GM12878 (cell line): Measurements from ENCODE around the gene CNPY1. TPM values are rescaled to one million over a fixed set of nuclear protein-coding genes. Genes with fewer than 3 reads are reported as not detected.

Experiments
- ATAC-seq: fragments of 200-7000 bp; cut with Tn5 transposase; 3 replicates; pipeline ENCODE4 v1.9.1; 2020; ENCODE audit warnings: mild to moderate bottlenecking, moderate library complexity
- BruUV-seq: library from RNA; stranded (reverse); fragments of 400-500 nt; replicated peaks from 2 replicates; lab custom pipeline; 2021; lab: Mats Ljungman, UMichigan
- CTCF ChIA-PET: fragments of 300-600 bp; sonication (Branson Sonifier 250); formaldehyde crosslinking; extraction: SDS; loops from one replicate; lab custom pipeline; 2021; ENCODE audit warnings: inconsistent platforms; lab: Yijun Ruan, JAX
- POLR2A ChIA-PET: fragments of 350-600 bp; formaldehyde crosslinking; extraction: SDS; loops from one replicate; lab custom pipeline; 2021; ENCODE audit warnings: inconsistent platforms; lab: Charles Lee
- RAD21 ChIA-PET: fragments of 300-600 bp; sonication (Branson Sonifier 250); formaldehyde crosslinking; loops from one replicate; lab custom pipeline; 2023; ENCODE audit warnings: antibody characterized with exemption; ENCODE audit not compliant: unreplicated experiment; lab: Charles Lee
- SMC1A ChIA-PET: fragments of 300-600 bp; sonication (Branson Sonifier 250); formaldehyde crosslinking; loops from one replicate; lab custom pipeline; 2023; ENCODE audit not compliant: unreplicated experiment, uncharacterized antibody; lab: Charles Lee
- DNase-seq: peaks from one replicate; pipeline ENCODE4 v3.0.0-alpha.2; 2011; ENCODE audit warnings: low read depth, low spot score
- FAIRE-seq: peaks from 3 replicates; lab custom pipeline; 2011; peaks lifted over from hg19 to GRCh38; lab: Jason Lieb, UNC
- H2AFZ ChIP-seq: 2 replicates; pipeline ENCODE4 v1.6.0; 2011; ENCODE audit warnings: low read depth, low read length, control low read depth; ENCODE audit not compliant: control insufficient read depth
- H3K27ac ChIP-seq: 2 replicates; pipeline ENCODE4 v1.5.1; 2011; ENCODE audit warnings: control low read depth; ENCODE audit not compliant: control insufficient read depth, insufficient read depth
- H3K27me3 ChIP-seq, 2 experiments: replicated peaks in 1 of 2; 2 replicates each; pipeline versions ENCODE4 v1.6.0 to v1.6.1; 2011; ENCODE audit warnings: low read length in 1 of 2; ENCODE audit not compliant: control insufficient read depth in 2 of 2, insufficient read depth in 2 of 2
- H3K36me3 ChIP-seq, 2 experiments: 2 replicates each; pipeline ENCODE4 v1.5.1; 2011; ENCODE audit warnings: low read length in 1 of 2; ENCODE audit not compliant: control insufficient read depth in 2 of 2, insufficient read depth in 2 of 2
- H3K4me1 ChIP-seq: 2 replicates; pipeline ENCODE4 v1.6.1; 2011; ENCODE audit warnings: mild to moderate bottlenecking, low read length, moderate library complexity, mixed read lengths; ENCODE audit not compliant: control insufficient read depth, insufficient read depth
- H3K4me2 ChIP-seq: 2 replicates; pipeline ENCODE4 v1.6.0; 2011; ENCODE audit warnings: control low read depth; ENCODE audit not compliant: control insufficient read depth, insufficient read depth
- H3K4me3 ChIP-seq: fragments of 200-600 bp; sonication (generic); 2 replicates; pipeline ENCODE4 v1.5.1; 2016
- H3K79me2 ChIP-seq: 2 replicates; pipeline ENCODE4 v1.6.0; 2011; ENCODE audit warnings: low read length; ENCODE audit not compliant: control insufficient read depth, insufficient read depth
- H3K9ac ChIP-seq: 2 replicates; pipeline ENCODE4 v1.8.0; 2011; ENCODE audit warnings: low read length, control low read depth, mixed read lengths; ENCODE audit not compliant: control insufficient read depth, insufficient read depth
- H3K9me3 ChIP-seq: replicated peaks from 3 replicates; pipeline ENCODE4 v1.5.1; 2011; ENCODE audit warnings: mild to moderate bottlenecking, low read length; ENCODE audit not compliant: control insufficient read depth, insufficient read depth
- H4K20me1 ChIP-seq: 2 replicates; pipeline ENCODE4 v1.6.0; 2011; ENCODE audit not compliant: control insufficient read depth, insufficient read depth
- CEBPZ ChIP-seq: fragments of 150-350 bp; IDR thresholded peaks from 2 replicates; pipeline ENCODE4 v1.6.1; 2016; ENCODE audit warnings: low read depth, low read length
- CREB1 ChIP-seq: IDR thresholded peaks from 2 replicates; pipeline ENCODE4 v1.6.1; 2012; ENCODE audit warnings: low read depth, mild to moderate bottlenecking, inconsistent platforms
- FOXK2 ChIP-seq: fragments of 450-650 bp; IDR thresholded peaks from 2 replicates; pipeline ENCODE4 v1.6.1; 2017; ENCODE audit warnings: mild to moderate bottlenecking, moderate library complexity
- GABPA ChIP-seq: IDR thresholded peaks from 2 replicates; pipeline ENCODE4 v1.6.1; 2014; ENCODE audit warnings: antibody characterized with exemption, low read depth, mild to moderate bottlenecking, inconsistent platforms
- HCFC1 ChIP-seq: fragments of 150-350 bp; IDR thresholded peaks from 2 replicates; pipeline ENCODE4 v1.6.1; 2014; ENCODE audit warnings: low read length
- HDAC6 ChIP-seq: fragments of 200-600 bp; sonication (generic); IDR thresholded peaks from one replicate; pipeline ENCODE4 v1.8.0; 2017; ENCODE audit warnings: antibody characterized with exemption; ENCODE audit not compliant: unreplicated experiment
- IKZF2 ChIP-seq, 2 experiments: fragments of 450-650 bp; IDR thresholded peaks; 2 replicates each; pipeline ENCODE4 v1.6.1; 2017; ENCODE audit warnings: mild to moderate bottlenecking in 2 of 2, moderate library complexity in 2 of 2
- KDM1A ChIP-seq: fragments of 200-600 bp; sonication (generic); IDR thresholded peaks from 2 replicates; pipeline ENCODE4 v1.6.1; 2016; ENCODE audit warnings: borderline replicate concordance
- NFXL1 ChIP-seq: fragments of 450-650 bp; IDR thresholded peaks from 2 replicates; pipeline ENCODE4 v1.6.1; 2017; ENCODE audit warnings: antibody characterized with exemption, mild to moderate bottlenecking, borderline replicate concordance
- POLR2A ChIP-seq: IDR thresholded peaks from 2 replicates; pipeline ENCODE4 v1.6.1; 2011; ENCODE audit warnings: low read depth, mild to moderate bottlenecking, low read length
- SPI1 ChIP-seq: IDR thresholded peaks from 2 replicates; pipeline ENCODE4 v1.6.1; 2011; ENCODE audit warnings: low read depth, mild to moderate bottlenecking, low read length, moderate library complexity, borderline replicate concordance; ENCODE audit not compliant: insufficient read depth
- SRF ChIP-seq, 2 experiments: IDR thresholded peaks; 2 replicates each; pipeline ENCODE4 v1.6.1; 2011; ENCODE audit warnings: low read depth in 2 of 2, low read length in 2 of 2, mild to moderate bottlenecking in 1 of 2, moderate library complexity in 1 of 2
- TAF1 ChIP-seq: IDR thresholded peaks from 2 replicates; pipeline ENCODE4 v1.6.1; 2011; ENCODE audit warnings: mild to moderate bottlenecking, low read depth, low read length, borderline replicate concordance
- WRNIP1 ChIP-seq: IDR thresholded peaks from 2 replicates; pipeline ENCODE4 v1.6.1; 2011; ENCODE audit warnings: low read depth, low read length, improper control_type of control experiment, borderline replicate concordance
- YBX1 ChIP-seq: fragments of 450-650 bp; IDR thresholded peaks from 2 replicates; pipeline ENCODE4 v1.6.1; 2016; ENCODE audit warnings: antibody characterized with exemption
- ZBED1 ChIP-seq: IDR thresholded peaks from 2 replicates; pipeline ENCODE4 v1.6.1; 2016; ENCODE audit warnings: borderline replicate concordance
- ZBTB33 ChIP-seq: fragments of 450-650 bp; IDR thresholded peaks from 2 replicates; pipeline ENCODE4 v1.6.1; 2017; ENCODE audit warnings: mild to moderate bottlenecking
- ZNF274 ChIP-seq: IDR thresholded peaks from one replicate; pipeline ENCODE4 v1.8.0; 2011; ENCODE audit not compliant: insufficient read length, insufficient read depth
- WGBS: methylation state at CpG from one replicate; pipeline ENCODE4 v1.1.6; 2016; ENCODE audit warnings: low lambda C conversion rate; ENCODE audit not compliant: insufficient replicate concordance, insufficient coverage; ENCODE audit errors: missing lambda C conversion rate; 5-methylcytosine and 5-hydroxymethylcytosine counted together
- in situ Hi-C: fragments of 300-500 bp; cut with MboI; formaldehyde crosslinking; loops from 9 replicates; pipeline ENCODE4 v1.14.3; 2018; ENCODE audit warnings: mixed read lengths
- intact Hi-C: fragments of 100-400 bp; cut with micrococcal nuclease; formaldehyde crosslinking; loops from one replicate; pipeline ENCODE4 v1.14.2; 2022; ENCODE audit not compliant: unreplicated experiment
- polyA plus RNA-seq, 11 experiments: library from polyadenylated mRNA; depleted of rRNA in 4 of 11; unstranded in 6 of 11; stranded (reverse) in 5 of 11; fragments of >200 nt; fragmentation: Nextera tagmentation in 4 of 11; fragmentation: Illumina TruSeq in 1 of 11; extraction: Ambion mirVana in 4 of 11; extraction: Trizol in 1 of 11; gene quantifications; 1 replicate in 1 of 11; 2 replicates in 10 of 11; pipeline versions ENCODE4 v1.2.1 to v1.2.3, GENCODE V29; 2011 to 2016; ENCODE audit warnings: inconsistent platforms in 2 of 11, missing spikeins in 2 of 11, low read depth in 1 of 11
- total RNA-seq, 4 experiments: library from RNA; depleted of rRNA in 3 of 4; stranded (reverse); fragments of >200 nt in 3 of 4; fragmentation: Illumina TruSeq in 1 of 4; extraction: Trizol in 1 of 4; gene quantifications; 2 replicates each; pipeline versions ENCODE4 v1.2.1 to v1.2.3, GENCODE V29; 2013 to 2021
- TF ChIP-seq, protein P1 (sequence below), 3 experiments: IDR thresholded peaks in 2 of 3; conservative IDR thresholded peaks in 1 of 3; 2 replicates each; pipeline ENCODE4 v1.5.1; 2011; ENCODE audit warnings: low read depth in 3 of 3, low read length in 3 of 3, mild to moderate bottlenecking in 3 of 3, control low read depth in 2 of 3, moderate library complexity in 2 of 3, inconsistent platforms in 1 of 3, mixed read lengths in 1 of 3; ENCODE audit not compliant: control insufficient read depth in 2 of 3, insufficient read depth in 1 of 3; ENCODE audit errors: extremely low read depth in 1 of 3

The CNPY1 gene
- total and polyA plus RNA-seq, 10 of the 15 experiments (the other 5 are each of a cell fraction or from before 2014, with no cell fraction given) = not detected

DNA sequence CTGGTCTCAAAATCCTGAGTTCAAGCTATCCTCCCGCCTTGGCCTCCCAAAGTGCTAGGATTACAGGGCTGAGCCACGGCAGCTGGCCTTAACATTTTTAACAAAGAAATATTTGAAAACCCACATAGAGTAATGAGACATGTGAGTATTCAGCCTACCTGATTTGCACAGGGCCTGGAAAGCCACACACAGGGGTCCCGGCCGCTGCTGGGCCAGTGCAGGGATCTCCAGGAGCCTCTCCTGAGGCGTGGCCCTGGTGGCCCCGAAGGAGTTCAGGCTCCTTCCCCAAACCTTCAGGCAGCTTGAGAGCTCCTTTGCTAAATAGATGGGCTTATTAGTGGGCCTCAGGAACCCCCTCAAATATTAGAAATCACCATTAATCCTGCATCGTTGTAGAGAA, 18.7 kb downstream of the CNPY1 start:
- Histone ChIP-seq H3K79me2 (no peaks in the 10 kb centered on the region), H3K4me2 (no peak overlapping the region), H3K4me1 (no peaks in the 10 kb centered on the region), H4K20me1 (no peaks in the 10 kb centered on the region; the same call in 1 of the 2 replicates), H3K36me3 (no peaks in the 10 kb centered on the region), H3K4me3 (no peak overlapping the region), H2AFZ (no peak overlapping the region), H3K9me3 (no peaks in the 10 kb centered on the region), H3K27me3 (peaks cover under 1 to 1% of the 10 kb centered on the region in 2 experiments; a peak in 2 of 4 replicates), H3K27ac (no peak overlapping the region), H3K9ac (no peak overlapping the region)
- 52% methylated on average over 7 of the region's 7 CpGs for WGBS
- POLR2A ChIA-PET = no interaction called here
- SMC1A ChIA-PET = no interaction called here
- FAIRE-seq = no peak
- no TSS peak for BruUV-seq
- CTCF ChIA-PET = no interaction called here
- no peak for ATAC-seq
- no peak for DNase-seq
- in situ Hi-C loops (no loop called here), intact Hi-C loops (no loop called here)
- RAD21 ChIA-PET = no interaction called here
- TF ChIP-seq FOXK2 = no peak
- TF ChIP-seq, protein P1, sequence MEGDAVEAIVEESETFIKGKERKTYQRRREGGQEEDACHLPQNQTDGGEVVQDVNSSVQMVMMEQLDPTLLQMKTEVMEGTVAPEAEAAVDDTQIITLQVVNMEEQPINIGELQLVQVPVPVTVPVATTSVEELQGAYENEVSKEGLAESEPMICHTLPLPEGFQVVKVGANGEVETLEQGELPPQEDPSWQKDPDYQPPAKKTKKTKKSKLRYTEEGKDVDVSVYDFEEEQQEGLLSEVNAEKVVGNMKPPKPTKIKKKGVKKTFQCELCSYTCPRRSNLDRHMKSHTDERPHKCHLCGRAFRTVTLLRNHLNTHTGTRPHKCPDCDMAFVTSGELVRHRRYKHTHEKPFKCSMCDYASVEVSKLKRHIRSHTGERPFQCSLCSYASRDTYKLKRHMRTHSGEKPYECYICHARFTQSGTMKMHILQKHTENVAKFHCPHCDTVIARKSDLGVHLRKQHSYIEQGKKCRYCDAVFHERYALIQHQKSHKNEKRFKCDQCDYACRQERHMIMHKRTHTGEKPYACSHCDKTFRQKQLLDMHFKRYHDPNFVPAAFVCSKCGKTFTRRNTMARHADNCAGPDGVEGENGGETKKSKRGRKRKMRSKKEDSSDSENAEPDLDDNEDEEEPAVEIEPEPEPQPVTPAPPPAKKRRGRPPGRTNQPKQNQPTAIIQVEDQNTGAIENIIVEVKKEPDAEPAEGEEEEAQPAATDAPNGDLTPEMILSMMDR (IDR thresholded peaks at IDR 0.05 in 2 of 3, conservative IDR thresholded peaks at IDR 0.05 in 1 of 3; ENCODE audit: control insufficient read depth in 2 of 3, extremely low read depth in 1 of 3, insufficient read depth in 1 of 3, low read depth in 3 of 3, low read length in 3 of 3) = no peak
- TF ChIP-seq HCFC1 = no peak
- no peak for TF ChIP-seq IKZF2 (IDR thresholded peaks at IDR 0.05)
- no peak for TF ChIP-seq CREB1
- TF ChIP-seq WRNIP1 = no peak
- no peak for TF ChIP-seq GABPA
- no peak for TF ChIP-seq ZNF274
- no peak for TF ChIP-seq ZBTB33
- no peak for TF ChIP-seq TAF1
- no peak for TF ChIP-seq POLR2A
- no peak for TF ChIP-seq ZBED1
- TF ChIP-seq KDM1A = no peak
- no peak for TF ChIP-seq HDAC6
- TF ChIP-seq SRF (IDR thresholded peaks at IDR 0.05; ENCODE audit: low read depth in 2 of 2, low read length in 2 of 2) = no peak
- TF ChIP-seq SPI1 = no peak
- TF ChIP-seq CEBPZ = no peak
- TF ChIP-seq NFXL1 = no peak
- no peak for TF ChIP-seq YBX1
